BLaER1 (cell line): ENCODE data around the gene MDM2.
A peak's percentile ranks its signal among the peaks of the same experiment; 100 is the strongest.
"Not testable (repeated sequence)": the region's sequence is repeated elsewhere in the genome, so short reads cannot be mapped to it uniquely, and the experiment has no call there.

Experiments
- H3K27ac ChIP-seq: shearing (Covaris generic); formaldehyde crosslinking; 2 replicates; pipeline ENCODE4 v1.8.1; 2022
- H3K27me3 ChIP-seq: shearing (Covaris generic); formaldehyde crosslinking; 2 replicates; pipeline ENCODE4 v1.8.1; 2022
- H3K36me3 ChIP-seq: shearing (Covaris generic); formaldehyde crosslinking; 2 replicates; pipeline ENCODE4 v1.8.1; 2022
- H3K4me1 ChIP-seq: shearing (Covaris generic); formaldehyde crosslinking; 2 replicates; pipeline ENCODE4 v1.8.1; 2022
- H3K4me2 ChIP-seq: shearing (Covaris generic); formaldehyde crosslinking; 2 replicates; pipeline ENCODE4 v1.8.1; 2022
- H3K4me3 ChIP-seq: shearing (Covaris generic); formaldehyde crosslinking; 2 replicates; pipeline ENCODE4 v1.8.1; 2022
- H3K9ac ChIP-seq: shearing (Covaris generic); formaldehyde crosslinking; 2 replicates; pipeline ENCODE4 v1.8.1; 2022
- H3K9me3 ChIP-seq: shearing (Covaris generic); formaldehyde crosslinking; 2 replicates; pipeline ENCODE4 v1.8.1; 2022
- H4K20me1 ChIP-seq: shearing (Covaris generic); formaldehyde crosslinking; 2 replicates; pipeline ENCODE4 v1.8.1; 2022
- Cebpa-rat ChIP-seq: shearing (Covaris generic); IDR thresholded peaks from 2 replicates; pipeline ENCODE4 v1.8.1; 2022

The MDM2 gene

GRCh38 chr12:68792952-68793351 lies 15.0 kb upstream of the MDM2 start:
- H3K27ac ChIP-seq, result no peak overlapping the region
- no peaks in the 10 kb centered on the region for H3K9me3 ChIP-seq
- peaks cover 15% of the 10 kb centered on the region for H3K4me1 ChIP-seq
- H3K27me3 ChIP-seq, result peaks cover 16% of the 10 kb centered on the region; the same call in 1 of the 2 replicates
- no peaks in the 10 kb centered on the region for H4K20me1 ChIP-seq
- H3K9ac ChIP-seq, result no peak overlapping the region
- no peak overlapping the region for H3K4me3 ChIP-seq
- no peak for TF ChIP-seq Cebpa-rat
- no peak overlapping the region for H3K4me2 ChIP-seq
- peaks cover 17% of the 10 kb centered on the region; the same call in 1 of the 2 replicates for H3K36me3 ChIP-seq

GRCh38 chr12:68793436-68793835 lies 14.5 kb upstream of the MDM2 start:
- H3K4me1 ChIP-seq, result peaks cover 10% of the 10 kb centered on the region
- H3K27ac ChIP-seq, result no peak overlapping the region
- H3K4me2 ChIP-seq, result no peak overlapping the region; the same call in 1 of the 2 replicates

GRCh38 chr12:68793975-68794652 lies 13.9 kb upstream of the MDM2 start:
- no peak for TF ChIP-seq Cebpa-rat
- H4K20me1 ChIP-seq, result no peaks in the 10 kb centered on the region
- H3K9ac ChIP-seq, result no peak overlapping the region
- no peak overlapping the region for H3K4me3 ChIP-seq
- H3K27ac ChIP-seq, result no peak overlapping the region
- peaks cover 10% of the 10 kb centered on the region; the same call in 1 of the 2 replicates for H3K4me1 ChIP-seq
- H3K4me2 ChIP-seq, result no peak overlapping the region
- H3K9me3 ChIP-seq, result peaks cover 3% of the 10 kb centered on the region; the same call in 1 of the 2 replicates
- H3K36me3 ChIP-seq, result peaks cover 17% of the 10 kb centered on the region; the same call in 1 of the 2 replicates
- peaks cover 16% of the 10 kb centered on the region; the same call in 1 of the 2 replicates for H3K27me3 ChIP-seq

More at GRCh38 chr12:68793436-68793835, 14.5 kb upstream of the MDM2 start:
- no peak for TF ChIP-seq Cebpa-rat
- no peaks in the 10 kb centered on the region for H3K9me3 ChIP-seq
- H3K27me3 ChIP-seq, result peaks cover 16% of the 10 kb centered on the region; the same call in 1 of the 2 replicates
- no peaks in the 10 kb centered on the region for H4K20me1 ChIP-seq
- no peak overlapping the region for H3K9ac ChIP-seq
- H3K36me3 ChIP-seq, result peaks cover 17% of the 10 kb centered on the region; the same call in 1 of the 2 replicates
- H3K4me3 ChIP-seq, result no peak overlapping the region

GRCh38 chr12:68794653-68795251 lies 13.2 kb upstream of the MDM2 start:
- Histone ChIP-seq H3K27me3 (peaks cover 9% of the 10 kb centered on the region; the same call in 1 of the 2 replicates), H3K4me2 (no peak overlapping the region), H3K4me1 (peaks cover 10% of the 10 kb centered on the region; the same call in 1 of the 2 replicates), H3K36me3 (peaks cover 17% of the 10 kb centered on the region; the same call in 1 of the 2 replicates), H3K9me3 (peaks cover 4% of the 10 kb centered on the region; the same call in 1 of the 2 replicates), H3K27ac (no peak overlapping the region), H4K20me1 (no peaks in the 10 kb centered on the region), H3K9ac (no peak overlapping the region), H3K4me3 (no peak overlapping the region)
- TF ChIP-seq Cebpa-rat, result no peak

- Histone ChIP-seq H3K4me2 (no peak overlapping the region), H3K27me3 (no peaks in the 10 kb centered on the region), H3K4me1 (peaks cover 12% of the 10 kb centered on the region), H3K9me3 (peaks cover 6% of the 10 kb centered on the region; the same call in 1 of the 2 replicates), H3K4me3 (no peak overlapping the region), H3K9ac (no peak overlapping the region), H3K36me3 (peaks cover 17% of the 10 kb centered on the region; the same call in 1 of the 2 replicates), H3K27ac (no peak overlapping the region), H4K20me1 (no peaks in the 10 kb centered on the region)
- TF ChIP-seq Cebpa-rat, result no peak
Measured at GRCh38 chr12:68796399-68796798, 11.6 kb upstream of the MDM2 start.

GRCh38 chr12:68798882-68799234 lies 9.1 kb upstream of the MDM2 start:
- H3K36me3 ChIP-seq, result peaks cover 11% of the 10 kb centered on the region; the same call in 1 of the 2 replicates
- H3K4me1 ChIP-seq, result peaks cover 28% of the 10 kb centered on the region
- no peak overlapping the region for H3K27ac ChIP-seq
- H3K4me3 ChIP-seq, result no peak overlapping the region
- H3K9ac ChIP-seq, result no peak overlapping the region
- H4K20me1 ChIP-seq, result no peaks in the 10 kb centered on the region
- H3K9me3 ChIP-seq, result peaks cover 6% of the 10 kb centered on the region; the same call in 1 of the 2 replicates
- no peak for TF ChIP-seq Cebpa-rat
- H3K4me2 ChIP-seq, result no peak overlapping the region
- H3K27me3 ChIP-seq, result no peaks in the 10 kb centered on the region

- Histone ChIP-seq H3K9ac (no peak overlapping the region), H3K4me2 (no peak overlapping the region), H3K9me3 (peaks cover 6% of the 10 kb centered on the region; the same call in 1 of the 2 replicates), H4K20me1 (no peaks in the 10 kb centered on the region), H3K4me1 (peaks cover 37% of the 10 kb centered on the region), H3K4me3 (no peak overlapping the region), H3K27ac (no peak overlapping the region), H3K27me3 (no peaks in the 10 kb centered on the region), H3K36me3 (no peaks in the 10 kb centered on the region)
- TF ChIP-seq Cebpa-rat, result no peak
Measured at GRCh38 chr12:68800294-68800693, 7.7 kb upstream of the MDM2 start.

- not testable (repeated sequence) for H3K27me3 ChIP-seq, H3K27ac ChIP-seq, H3K36me3 ChIP-seq, H3K9me3 ChIP-seq, H3K4me3 ChIP-seq, H4K20me1 ChIP-seq, H3K9ac ChIP-seq
- Histone ChIP-seq H3K4me2 (peak overlapping the region; percentile 84), H3K4me1 (peaks cover 37% of the 10 kb centered on the region)
Measured at GRCh38 chr12:68801124-68801523, 6.9 kb upstream of the MDM2 start.

- Histone ChIP-seq H3K4me2 (peak overlapping the region; percentile 84), H3K4me1 (peaks cover 37% of the 10 kb centered on the region), H3K27ac (peak overlapping the region; percentile 100)
Measured at GRCh38 chr12:68802372-68802745, 5.6 kb upstream of the MDM2 start.

GRCh38 chr12:68802911-68803651 lies 4.9 kb upstream of the MDM2 start:
- Histone ChIP-seq H3K27ac (peak overlapping the region; percentile 100), H3K4me2 (peak overlapping the region; percentile 84), H3K9ac (peak overlapping the region; percentile 54; the same call in 1 of the 2 replicates), H3K4me1 (peaks cover 37% of the 10 kb centered on the region), H3K4me3 (peak overlapping the region; percentile 27; the same call in 1 of the 2 replicates)
- H4K20me1 ChIP-seq, H3K36me3 ChIP-seq, H3K27me3 ChIP-seq, H3K9me3 ChIP-seq: not testable (repeated sequence)

More at GRCh38 chr12:68802372-68802745, 5.6 kb upstream of the MDM2 start:
- H3K27me3 ChIP-seq, H3K9me3 ChIP-seq, H3K36me3 ChIP-seq, H4K20me1 ChIP-seq: not testable (repeated sequence)
- Histone ChIP-seq H3K9ac (peak overlapping the region; percentile 54; the same call in 1 of the 2 replicates), H3K4me3 (peak overlapping the region; percentile 27)
